ENCODE data around the gene SULF2.
A peak's percentile ranks its signal among the peaks of the same experiment; 100 is the strongest.

The SULF2 gene

DNA sequence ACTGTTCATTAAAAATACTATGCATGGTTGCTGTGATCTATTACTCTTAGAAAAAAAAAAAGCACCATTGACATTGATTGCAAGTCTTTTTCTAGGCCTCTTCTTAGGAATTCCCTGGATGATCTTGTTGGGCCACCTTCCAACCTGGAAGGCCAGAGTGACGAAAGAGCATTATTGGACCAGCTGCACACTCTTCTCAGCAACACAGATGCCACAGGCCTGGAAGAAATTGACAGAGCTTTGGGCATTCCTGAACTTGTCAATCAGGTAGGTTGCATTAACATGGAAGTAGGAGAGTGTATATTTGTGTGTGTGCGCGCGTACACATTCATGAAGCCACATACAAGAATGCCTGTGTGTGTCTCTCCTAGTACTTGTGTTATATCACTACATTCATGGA lies 143.2 kb downstream of the SULF2 start:
- DNase-seq = no peak

GRCh38 chr20:47638851-47639250 lies 146.4 kb downstream of the SULF2 start:
- DNase-seq = no peak

DNA sequence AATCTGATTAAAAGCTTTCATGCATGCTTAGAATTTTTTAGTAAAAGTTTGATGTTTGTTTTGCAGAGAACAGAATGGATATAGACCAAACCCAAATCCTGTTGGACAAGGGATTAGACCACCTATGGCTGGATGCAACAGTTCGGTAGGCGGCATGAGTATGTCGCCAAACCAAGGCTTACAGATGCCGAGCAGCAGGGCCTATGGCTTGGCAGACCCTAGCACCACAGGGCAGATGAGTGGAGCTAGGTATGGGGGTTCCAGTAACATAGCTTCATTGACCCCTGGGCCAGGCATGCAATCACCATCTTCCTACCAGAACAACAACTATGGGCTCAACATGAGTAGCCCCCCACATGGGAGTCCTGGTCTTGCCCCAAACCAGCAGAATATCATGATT lies 150.0 kb downstream of the SULF2 start:
- no peak for DNase-seq

DNA sequence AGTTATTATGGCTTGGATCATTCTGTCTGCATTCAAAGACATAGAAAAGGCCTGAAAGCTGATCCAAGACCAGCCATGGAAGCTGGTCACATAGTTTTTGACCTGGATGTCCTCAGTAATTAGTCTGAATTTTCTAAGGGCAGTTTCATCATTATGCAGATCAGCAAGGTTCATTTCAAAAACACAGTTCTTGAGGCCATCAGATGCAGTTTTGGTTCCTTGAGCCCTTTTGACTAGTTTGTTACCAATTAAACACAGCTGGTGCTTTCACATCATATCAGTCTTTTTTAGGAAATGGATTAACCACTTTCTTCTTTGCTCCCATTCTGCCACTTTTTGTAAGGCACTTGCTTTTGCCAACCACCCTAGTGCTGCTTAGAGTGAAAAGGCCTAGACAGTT lies 154.2 kb downstream of the SULF2 start:
- DNase-seq = no peak

GRCh38 chr20:47629907-47630306 lies 155.4 kb downstream of the SULF2 start:
- no peak for DNase-seq

GRCh38 chr20:47627540-47627939 lies 157.7 kb downstream of the SULF2 start:
- DNase-seq = no peak

GRCh38 chr20:47623206-47623605 lies 162.1 kb downstream of the SULF2 start:
- DNase-seq = no peak

DNA sequence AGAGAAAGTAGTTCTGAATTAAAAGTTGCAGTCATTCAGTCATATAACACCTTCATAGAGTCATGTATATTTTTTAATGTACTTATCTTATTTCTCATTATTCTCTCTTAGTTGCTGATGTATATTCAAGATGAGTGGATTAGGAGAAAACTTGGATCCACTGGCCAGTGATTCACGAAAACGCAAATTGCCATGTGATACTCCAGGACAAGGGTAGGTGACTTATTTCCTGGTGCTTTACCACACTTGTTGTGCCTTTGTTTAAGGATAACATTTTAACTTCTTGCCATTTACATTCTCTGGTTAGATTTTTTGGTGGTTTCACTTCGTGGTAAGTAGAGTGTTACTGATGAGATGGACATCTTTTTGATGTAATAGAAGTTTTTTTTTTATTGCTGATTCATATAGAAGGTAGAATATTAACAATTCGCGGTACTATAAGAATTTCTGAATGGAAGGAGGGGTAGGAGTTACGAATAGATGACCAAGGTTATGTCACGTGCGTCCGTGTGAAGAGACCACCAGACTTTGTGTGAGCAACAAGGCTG lies 163.1 kb downstream of the SULF2 start:
- DNase-seq = no peak

GRCh38 chr20:47620808-47621805 lies 164.2 kb downstream of the SULF2 start:
- peak; percentile 13 for DNase-seq

DNA sequence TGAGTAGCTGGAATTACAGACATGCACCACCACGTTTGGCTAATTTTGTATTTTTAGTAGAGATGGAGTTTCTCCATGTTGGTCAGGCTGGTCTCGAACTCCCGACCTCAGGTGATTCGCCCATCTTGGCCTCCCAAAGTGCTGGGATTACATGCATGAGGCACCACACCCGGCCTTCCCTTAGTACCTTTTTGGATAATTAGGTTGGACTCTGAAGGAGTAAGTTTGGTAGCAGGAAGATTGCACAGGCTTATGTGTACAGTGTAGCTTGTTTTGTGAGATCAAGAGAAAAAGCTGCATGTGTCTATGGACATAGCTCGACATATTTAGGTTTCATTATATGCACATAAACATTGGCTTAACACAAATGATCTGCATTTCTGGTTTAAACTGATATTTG lies 166.8 kb downstream of the SULF2 start:
- DNase-seq = no peak

- DNase-seq = no peak
These were observed 170.5 kb downstream of the SULF2 start for GRCh38 chr20:47614703-47615309.

- no peak for DNase-seq
These were observed 172.6 kb downstream of the SULF2 start for GRCh38 chr20:47612670-47613069.

DNA sequence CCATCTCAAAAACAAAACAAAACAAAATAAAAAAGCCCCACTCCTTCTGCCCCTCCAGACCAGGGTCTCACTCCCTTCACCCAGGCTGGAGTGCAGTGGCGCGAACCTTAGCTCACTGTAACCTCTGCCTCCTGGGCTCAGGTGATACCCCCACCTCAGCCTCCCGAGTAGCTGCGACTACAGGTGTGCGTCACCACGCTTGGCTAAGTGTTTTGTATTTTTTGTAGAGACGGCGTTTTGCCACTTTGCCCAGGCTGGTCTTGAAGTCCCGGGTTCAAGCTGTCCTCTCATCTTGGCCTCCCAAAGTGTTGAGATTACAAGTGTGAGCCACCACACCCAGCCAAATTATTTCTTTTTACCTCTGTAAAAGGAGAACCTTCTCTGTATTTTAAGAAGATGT lies 173.5 kb downstream of the SULF2 start:
- no peak for DNase-seq

- no peak for DNase-seq
These were observed 174.4 kb downstream of the SULF2 start for GRCh38 chr20:47610945-47611250.

- DNase-seq = no peak
These were observed 174.9 kb downstream of the SULF2 start for GRCh38 chr20:47610247-47610944.

- no peak for DNase-seq
These were observed 176.3 kb downstream of the SULF2 start for GRCh38 chr20:47609001-47609400.

Measured in DMS153 (cell line).